ENCODE measurements around the gene MET.
"Not testable (repeated sequence)": the region's sequence is repeated elsewhere in the genome, so short reads cannot be mapped to it uniquely, and the experiment has no call there.

Gene MET

GRCh38 chr7:116740231-116740630 is 68.2 kb downstream of the MET start:
- DNase-seq, result no peak
- no peak for TF ChIP-seq CTCF (IDR thresholded peaks at IDR 0.05)
- Mint-ChIP-seq H3K9me3 (peaks cover 11% of the 10 kb centered on the region), H3K36me3 (ENCODE audit: low read depth) (peaks cover 8% of the 10 kb centered on the region), H3K27ac (no peak overlapping the region), H3K4me1 (peaks cover 47% of the 10 kb centered on the region), H3K27me3 (ENCODE audit: low read depth, poor library complexity) (peaks cover 12% of the 10 kb centered on the region), H3K4me3 (no peak overlapping the region)

GRCh38 chr7:116740755-116741462 is 68.9 kb downstream of the MET start:
- Mint-ChIP-seq H3K9me3 (peaks cover 15% of the 10 kb centered on the region), H3K4me1 (peaks cover 44% of the 10 kb centered on the region), H3K4me3 (no peak overlapping the region), H3K27ac (no peak overlapping the region), H3K27me3 (ENCODE audit: low read depth, poor library complexity) (peaks cover 8% of the 10 kb centered on the region), H3K36me3 (ENCODE audit: low read depth) (peaks cover 8% of the 10 kb centered on the region)
- no peak for TF ChIP-seq CTCF (IDR thresholded peaks at IDR 0.05)
- no peak for DNase-seq

GRCh38 chr7:116741625-116742316 is 69.8 kb downstream of the MET start:
- DNase-seq, result no peak
- H3K4me1 Mint-ChIP-seq, result peaks cover 44% of the 10 kb centered on the region
- peaks cover 23% of the 10 kb centered on the region for H3K9me3 Mint-ChIP-seq
- H3K27me3 Mint-ChIP-seq (ENCODE audit: low read depth, poor library complexity), result peaks cover 8% of the 10 kb centered on the region
- H3K4me3 Mint-ChIP-seq, result no peak overlapping the region
- no peak for TF ChIP-seq CTCF (IDR thresholded peaks at IDR 0.05)
- H3K27ac Mint-ChIP-seq, result no peak overlapping the region
- H3K36me3 Mint-ChIP-seq (ENCODE audit: low read depth), result peaks cover 8% of the 10 kb centered on the region

GRCh38 chr7:116742641-116743040 is 70.6 kb downstream of the MET start:
- H3K4me1 Mint-ChIP-seq, result peaks cover 43% of the 10 kb centered on the region
- TF ChIP-seq CTCF (IDR thresholded peaks at IDR 0.05), result no peak
- H3K4me3 Mint-ChIP-seq, result no peak overlapping the region
- H3K27ac Mint-ChIP-seq, result no peak overlapping the region
- peaks cover 32% of the 10 kb centered on the region for H3K9me3 Mint-ChIP-seq
- peaks cover 8% of the 10 kb centered on the region for H3K36me3 Mint-ChIP-seq (ENCODE audit: low read depth)
- H3K27me3 Mint-ChIP-seq (ENCODE audit: low read depth, poor library complexity), result peaks cover 5% of the 10 kb centered on the region
- no peak for DNase-seq

- H3K36me3 Mint-ChIP-seq (ENCODE audit: low read depth); H3K27me3 Mint-ChIP-seq (ENCODE audit: low read depth, poor library complexity); DNase-seq; H3K4me3 Mint-ChIP-seq: not testable (repeated sequence)
- H3K27ac Mint-ChIP-seq, result peak overlapping the region; percentile 57
- peaks cover 43% of the 10 kb centered on the region for H3K9me3 Mint-ChIP-seq
- peaks cover 33% of the 10 kb centered on the region for H3K4me1 Mint-ChIP-seq
Observed at GRCh38 chr7:116743835-116744234, 71.8 kb downstream of the MET start.

GRCh38 chr7:116746388-116746787 is 74.4 kb downstream of the MET start:
- DNase-seq, H3K27ac Mint-ChIP-seq, H3K4me3 Mint-ChIP-seq: not testable (repeated sequence)
- Mint-ChIP-seq H3K9me3 (peaks cover 65% of the 10 kb centered on the region), H3K36me3 (ENCODE audit: low read depth) (peaks cover 12% of the 10 kb centered on the region), H3K27me3 (ENCODE audit: low read depth, poor library complexity) (peaks cover 15% of the 10 kb centered on the region), H3K4me1 (peaks cover 18% of the 10 kb centered on the region)

GRCh38 chr7:116751070-116751469 is 79.1 kb downstream of the MET start:
- H3K4me1 Mint-ChIP-seq; DNase-seq; H3K36me3 Mint-ChIP-seq (ENCODE audit: low read depth); H3K4me3 Mint-ChIP-seq; H3K27ac Mint-ChIP-seq: not testable (repeated sequence)
- peaks cover 48% of the 10 kb centered on the region for H3K9me3 Mint-ChIP-seq
- H3K27me3 Mint-ChIP-seq (ENCODE audit: low read depth, poor library complexity), result peaks cover 17% of the 10 kb centered on the region
